HFF-Myc (cell line): ENCODE data around the gene ARHGEF6.

Experiments
- DNase-seq: peaks from one replicate; pipeline ENCODE4 v3.0.0-alpha.2; 2011; ENCODE audit warnings: low read depth; ENCODE audit errors: extremely low read depth
- H3K4me3 ChIP-seq: replicated peaks from 2 replicates; pipeline ENCODE4 v1.5.1; 2011; ENCODE audit warnings: low read depth, mild to moderate bottlenecking, control low read depth, low read length
- CTCF ChIP-seq: IDR thresholded peaks from 2 replicates; pipeline ENCODE4 v1.5.1; 2012; ENCODE audit warnings: mild to moderate bottlenecking, low read depth, low read length, control low read depth; ENCODE audit errors: missing control alignments

ARHGEF6 gene

DNA sequence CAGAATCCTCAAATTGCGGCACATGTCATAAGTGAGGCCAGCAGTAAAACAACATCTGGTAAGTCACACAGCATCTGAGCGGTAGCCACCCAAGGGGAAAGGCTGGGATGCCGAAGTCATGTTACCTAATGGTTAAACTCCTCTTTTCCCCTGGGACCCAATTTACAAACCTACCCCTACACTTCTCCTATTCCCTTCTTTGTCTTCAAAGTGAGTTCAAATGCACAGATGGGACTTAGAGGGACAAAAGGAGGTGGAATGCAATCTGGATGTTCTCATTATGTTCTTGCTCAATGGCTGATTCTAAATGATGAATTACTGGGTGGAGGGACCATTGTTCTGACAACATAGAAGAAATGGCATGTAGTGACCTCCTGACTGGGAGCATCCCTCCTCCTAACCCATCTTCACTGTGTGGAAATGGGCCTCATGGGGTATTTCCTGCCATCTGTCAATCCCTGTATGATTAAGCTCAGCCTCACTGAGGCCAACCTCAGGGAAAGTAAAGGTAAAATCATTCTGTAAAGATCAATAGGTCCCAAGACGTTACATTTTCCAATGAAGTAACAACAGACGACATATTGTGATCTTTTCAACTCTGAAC lies 124.3 kb downstream of the ARHGEF6 start:
- no peak for TF ChIP-seq CTCF
- DNase-seq = no peak
- no peak overlapping the region for H3K4me3 ChIP-seq

- no peak for TF ChIP-seq CTCF
- no peak for DNase-seq
- no peak overlapping the region for H3K4me3 ChIP-seq
These were observed 127.7 kb downstream of the ARHGEF6 start for GRCh38 chrX:136652822-136653723.

DNA sequence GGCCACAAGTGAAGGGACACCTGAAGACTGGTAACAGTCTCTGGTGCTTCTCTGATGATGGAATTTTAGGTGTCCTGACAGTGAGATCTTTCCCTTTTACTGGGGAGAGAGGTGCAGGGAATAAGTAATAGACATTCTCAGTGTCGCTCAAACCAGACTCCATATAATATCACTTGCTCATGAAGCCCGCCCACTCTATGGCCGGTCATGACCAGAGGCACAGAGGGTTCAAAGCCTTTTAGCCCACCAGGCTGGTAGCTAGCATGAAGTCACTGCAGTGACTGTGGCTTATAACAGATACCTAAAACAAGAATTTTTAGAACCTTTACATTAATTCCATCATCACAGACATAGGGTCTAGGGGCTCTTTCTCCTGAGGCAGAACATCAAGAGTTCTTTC lies 129.9 kb downstream of the ARHGEF6 start:
- no peak for DNase-seq
- TF ChIP-seq CTCF = no peak

DNA sequence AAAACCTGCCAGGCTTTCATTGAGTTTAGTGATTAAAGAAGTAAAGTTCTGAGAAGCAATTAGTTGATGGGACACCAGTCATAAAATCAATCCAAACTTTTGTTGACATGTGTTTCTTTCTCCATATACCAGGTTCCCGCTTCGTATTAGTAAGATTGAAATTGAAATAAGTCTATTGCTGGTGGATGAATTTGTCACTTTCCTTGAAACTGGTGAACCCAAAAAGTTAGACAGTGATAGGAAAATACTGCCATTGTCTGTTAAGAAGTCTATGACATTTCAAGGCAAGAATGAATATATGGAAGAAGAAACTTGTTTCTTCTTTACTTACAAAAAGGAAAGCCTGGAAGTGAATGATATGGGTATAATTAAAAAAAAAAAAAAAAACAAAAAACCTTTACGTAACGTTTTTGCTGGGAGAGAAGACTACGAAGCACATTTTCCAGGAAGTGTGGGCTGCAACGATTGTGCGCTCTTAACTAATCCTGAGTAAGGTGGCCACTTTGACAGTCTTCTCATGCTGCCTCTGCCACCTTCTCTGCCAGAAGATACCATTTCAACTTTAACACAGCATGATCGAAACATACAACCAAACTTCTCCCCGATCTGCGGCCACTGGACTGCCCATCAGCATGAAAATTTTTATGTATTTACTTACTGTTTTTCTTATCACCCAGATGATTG lies 132.9 kb downstream of the ARHGEF6 start, which contains the start of gene CD40LG:
CD40LG (plus strand) TSS at position 482 of the 684 bp plus-strand sequence; CDS start at position 573, 91 bp downstream.
- no peak for TF ChIP-seq CTCF
- no peak within 1 kb of the TSS for H3K4me3 ChIP-seq
- no peak for DNase-seq

More for the DNA sequence above, 129.9 kb downstream of the ARHGEF6 start:
- H3K4me3 ChIP-seq = no peak overlapping the region

- no peak for DNase-seq
- H3K4me3 ChIP-seq = no peak overlapping the region
- TF ChIP-seq CTCF = no peak
These were observed 134.0 kb downstream of the ARHGEF6 start for GRCh38 chrX:136646602-136647239.

GRCh38 chrX:136643243-136643642 lies 137.5 kb downstream of the ARHGEF6 start:
- DNase-seq = no peak
- TF ChIP-seq CTCF = no peak
- no peak overlapping the region for H3K4me3 ChIP-seq
